CD4-positive, alpha-beta T cell (primary cell): Measurements from ENCODE around the gene OR51I1. TPM values are rescaled to one million over a fixed set of nuclear protein-coding genes. Genes with fewer than 3 reads are reported as not detected.

Experiments used
- ATAC-seq: fragments of 200-7000 bp; cut with Tn5 transposase; one replicate; pipeline ENCODE4 v1.10.0; 2022; ENCODE audit warnings: mild to moderate bottlenecking; ENCODE audit not compliant: poor library complexity
- CTCF ChIA-PET: fragments of 350-600 bp; sonication (Branson Sonifier 250); formaldehyde crosslinking; loops from one replicate; lab custom pipeline; 2021; ENCODE audit warnings: antibody characterized with exemption, inconsistent platforms; lab: Charles Lee
- POLR2A ChIA-PET: fragments of 350-600 bp; sonication (Branson Sonifier 250); formaldehyde crosslinking; loops from one replicate; lab custom pipeline; 2021; ENCODE audit warnings: antibody characterized with exemption, inconsistent platforms; lab: Charles Lee
- DNase-seq, 14 experiments: peaks; one replicate each; pipeline ENCODE4 v3.0.0-alpha.2; 2013 to 2020; ENCODE audit warnings: mixed read lengths in 2 of 14
- H3K27ac ChIP-seq, 2 donors: one replicate each; pipeline versions ENCODE4 v1.5.1 to v1.7.0; 2013; ENCODE audit warnings: low read length in 2 of 2, low read depth in 1 of 2, mild to moderate bottlenecking in 1 of 2
- H3K27me3 ChIP-seq, 2 experiments: 1 replicate in 1 of 2; 2 replicates in 1 of 2; pipeline versions ENCODE4 v1.6.1 to v1.7.0; 2013; ENCODE audit warnings: low read length in 2 of 2, control low read depth in 1 of 2, mild to moderate bottlenecking in 1 of 2, moderate library complexity in 1 of 2; ENCODE audit not compliant: insufficient read depth in 2 of 2, control insufficient read depth in 1 of 2
- H3K36me3 ChIP-seq: one replicate; pipeline ENCODE4 v1.6.1; 2013; ENCODE audit warnings: low read length, control low read depth; ENCODE audit not compliant: insufficient read depth
- H3K4me1 ChIP-seq: one replicate; pipeline ENCODE4 v1.6.1; 2013; ENCODE audit warnings: low read length, control low read depth; ENCODE audit not compliant: insufficient read depth
- H3K4me3 ChIP-seq: one replicate; pipeline ENCODE4 v1.5.1; 2013; ENCODE audit warnings: mild to moderate bottlenecking, low read length, moderate library complexity
- H3K9me3 ChIP-seq, 2 experiments: 1 replicate in 1 of 2; 2 replicates in 1 of 2; pipeline versions ENCODE4 v1.6.1 to v1.7.0; 2013; ENCODE audit warnings: low read length in 2 of 2, mild to moderate bottlenecking in 2 of 2, control low read depth in 1 of 2, moderate library complexity in 1 of 2; ENCODE audit not compliant: control insufficient read depth in 1 of 2, insufficient read depth in 1 of 2
- H3K27ac Mint-ChIP-seq: one replicate; pipeline ENCODE4 v1.8.0; 2020; ENCODE audit warnings: mixed read lengths
- H3K27me3 Mint-ChIP-seq: one replicate; pipeline ENCODE4 v1.8.0; 2021; ENCODE audit warnings: mixed read lengths
- H3K36me3 Mint-ChIP-seq: one replicate; pipeline ENCODE4 v1.8.0; 2021; ENCODE audit warnings: low read depth, mixed read lengths
- H3K4me1 Mint-ChIP-seq: one replicate; pipeline ENCODE4 v1.8.0; 2021; ENCODE audit warnings: low read depth, mixed read lengths
- H3K4me3 Mint-ChIP-seq: one replicate; pipeline ENCODE4 v1.8.0; 2020; ENCODE audit warnings: mild to moderate bottlenecking, mixed read lengths
- H3K9me3 Mint-ChIP-seq: one replicate; pipeline ENCODE4 v1.8.0; 2020; ENCODE audit warnings: mixed read lengths
- intact Hi-C, 2 experiments: fragments of 100-400 bp; cut with DNase I in 1 of 2; cut with micrococcal nuclease in 1 of 2; formaldehyde crosslinking; loops; one replicate each; pipeline versions ENCODE4 v1.15.1 to v1.9.0; 2023 to 2025; cut with DNase I, micrococcal nuclease
- total RNA-seq, 174 experiments: library from RNA in 2 of 174; stranded (reverse) in 2 of 174; gene quantifications; one replicate each; pipeline ENCODE4 v1.2.3 and lab custom pipeline; 2021 to 2026
- TF ChIP-seq, protein P1 (sequence below): fragments of 200-600 bp; IDR thresholded peaks from one replicate; pipeline ENCODE4 v1.8.0; 2022; ENCODE audit warnings: antibody characterized with exemption, mild to moderate bottlenecking

OR51I1 gene
- total RNA-seq, 2 experiments from 2014 or later = not detected

GRCh38 chr11:5460983-5461621 is 19.8 kb upstream of the OR51I1 start:
- CTCF ChIA-PET = no interaction called here

DNA sequence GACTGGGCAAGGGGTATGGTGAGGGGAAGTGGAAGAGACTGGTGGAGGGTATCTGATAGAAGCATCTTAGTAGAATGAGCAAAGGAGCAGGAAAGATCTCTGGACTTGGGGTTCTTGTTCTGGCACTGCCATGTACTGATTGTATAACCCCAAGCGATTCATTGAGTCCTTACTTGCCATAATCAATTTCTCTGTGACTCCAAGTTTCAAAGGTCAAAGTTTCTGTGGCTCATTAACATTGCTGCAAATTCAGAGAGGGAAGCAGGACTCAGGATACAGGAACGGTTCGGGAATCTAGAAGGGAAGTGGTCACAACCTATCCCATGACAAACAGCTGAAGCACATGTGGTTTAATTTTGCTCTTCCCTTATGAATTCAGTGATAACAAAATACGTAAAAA is 8.1 kb upstream of the OR51I1 start:
- intact Hi-C loops = no loop called here
- Mint-ChIP-seq H3K9me3 (no peaks in the 10 kb centered on the region), H3K4me3 (no peak overlapping the region), H3K27ac (no peak overlapping the region), H3K36me3 (no peaks in the 10 kb centered on the region), H3K27me3 (peaks cover 4% of the 10 kb centered on the region), H3K4me1 (no peaks in the 10 kb centered on the region)
- no peaks in the 10 kb centered on the region for H3K4me1 ChIP-seq
- TF ChIP-seq, protein P1, sequence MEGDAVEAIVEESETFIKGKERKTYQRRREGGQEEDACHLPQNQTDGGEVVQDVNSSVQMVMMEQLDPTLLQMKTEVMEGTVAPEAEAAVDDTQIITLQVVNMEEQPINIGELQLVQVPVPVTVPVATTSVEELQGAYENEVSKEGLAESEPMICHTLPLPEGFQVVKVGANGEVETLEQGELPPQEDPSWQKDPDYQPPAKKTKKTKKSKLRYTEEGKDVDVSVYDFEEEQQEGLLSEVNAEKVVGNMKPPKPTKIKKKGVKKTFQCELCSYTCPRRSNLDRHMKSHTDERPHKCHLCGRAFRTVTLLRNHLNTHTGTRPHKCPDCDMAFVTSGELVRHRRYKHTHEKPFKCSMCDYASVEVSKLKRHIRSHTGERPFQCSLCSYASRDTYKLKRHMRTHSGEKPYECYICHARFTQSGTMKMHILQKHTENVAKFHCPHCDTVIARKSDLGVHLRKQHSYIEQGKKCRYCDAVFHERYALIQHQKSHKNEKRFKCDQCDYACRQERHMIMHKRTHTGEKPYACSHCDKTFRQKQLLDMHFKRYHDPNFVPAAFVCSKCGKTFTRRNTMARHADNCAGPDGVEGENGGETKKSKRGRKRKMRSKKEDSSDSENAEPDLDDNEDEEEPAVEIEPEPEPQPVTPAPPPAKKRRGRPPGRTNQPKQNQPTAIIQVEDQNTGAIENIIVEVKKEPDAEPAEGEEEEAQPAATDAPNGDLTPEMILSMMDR = no peak
- H3K27ac ChIP-seq = no peak overlapping the region
- CTCF ChIA-PET = no interaction called here
- DNase-seq (no peak), ATAC-seq (no peak)
- POLR2A ChIA-PET = no interaction called here
- H3K36me3 ChIP-seq = no peaks in the 10 kb centered on the region
- no peaks in the 10 kb centered on the region for H3K9me3 ChIP-seq
- H3K4me3 ChIP-seq = no peak overlapping the region
- H3K27me3 ChIP-seq = no peaks in the 10 kb centered on the region

More at GRCh38 chr11:5460983-5461621, 19.8 kb upstream of the OR51I1 start:
- ATAC-seq = no peak
- H3K9me3 Mint-ChIP-seq = no peaks in the 10 kb centered on the region
- no peaks in the 10 kb centered on the region for H3K36me3 Mint-ChIP-seq
- no peak overlapping the region for H3K27ac Mint-ChIP-seq
- no peak overlapping the region for H3K4me3 Mint-ChIP-seq
- TF ChIP-seq, protein P1 = no peak
- no peak for DNase-seq
- Histone ChIP-seq H3K36me3 (no peaks in the 10 kb centered on the region), H3K9me3 (peaks cover 0 to 8% of the 10 kb centered on the region in 2 experiments), H3K4me3 (no peak overlapping the region), H3K27ac (no peak overlapping the region), H3K4me1 (no peaks in the 10 kb centered on the region), H3K27me3 (no peaks in the 10 kb centered on the region)
- H3K27me3 Mint-ChIP-seq = peaks cover 9% of the 10 kb centered on the region
- intact Hi-C loops = no loop called here
- H3K4me1 Mint-ChIP-seq = no peaks in the 10 kb centered on the region
- POLR2A ChIA-PET = no interaction called here

DNA sequence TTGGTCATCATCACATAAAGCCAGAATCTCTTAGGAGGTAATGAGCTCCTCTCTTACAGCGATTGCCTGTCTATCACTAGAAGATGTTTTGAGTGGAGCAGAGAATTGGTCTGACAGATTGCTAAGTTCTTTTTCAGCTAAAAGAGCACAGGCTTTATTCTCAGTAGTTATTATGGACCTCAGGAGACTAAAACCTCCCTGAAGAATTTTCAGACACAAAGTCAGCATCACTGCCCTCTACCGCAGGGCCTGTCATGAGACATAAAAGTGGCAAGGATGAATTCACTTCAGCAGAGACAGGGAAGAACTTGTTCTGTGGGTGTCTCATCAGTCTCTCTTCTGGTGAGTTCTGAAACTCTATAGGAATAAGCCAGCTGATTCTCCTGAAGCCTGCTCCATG is 7.7 kb upstream of the OR51I1 start, which contains the start of gene OR51I2:
TSS of gene OR51I2 (plus strand) at position 301 of the 400 bp plus-strand sequence. CDS start 4,166 bp downstream, outside the sequence.
- H3K4me1 Mint-ChIP-seq = no peaks in the 10 kb centered on the region
- no peak within 1 kb of the TSS for H3K4me3 Mint-ChIP-seq
- TF ChIP-seq, protein P1 = no peak
- no peak within 1 kb of the TSS for H3K27ac ChIP-seq
- H3K4me1 ChIP-seq = no peaks in the 10 kb centered on the region
- intact Hi-C loops = no loop called here
- ATAC-seq (no peak), DNase-seq (no peak)
- H3K27me3 Mint-ChIP-seq = peaks cover 8% of the 10 kb centered on the region
- H3K36me3 Mint-ChIP-seq = no peaks in the 10 kb centered on the region
- H3K36me3 ChIP-seq = no peaks in the 10 kb centered on the region
- no peak within 1 kb of the TSS for H3K4me3 ChIP-seq
- CTCF ChIA-PET = no interaction called here
- H3K9me3 Mint-ChIP-seq = no peaks in the 10 kb centered on the region
- no peaks in the 10 kb centered on the region for H3K27me3 ChIP-seq
- no peaks in the 10 kb centered on the region for H3K9me3 ChIP-seq
- H3K27ac Mint-ChIP-seq = no peak within 1 kb of the TSS
- POLR2A ChIA-PET = no interaction called here
